Measurements from ENCODE around the gene ALDH1A2. TPM values are rescaled to one million over a fixed set of nuclear protein-coding genes. Genes with fewer than 3 reads are reported as not detected.
"Not testable (repeated sequence)": the region's sequence is repeated elsewhere in the genome, so short reads cannot be mapped to it uniquely, and the experiment has no call there.

The ALDH1A2 gene
- total and polyA plus RNA-seq, 9 donors, result 10.3 to 120 (median 45.0) TPM

GRCh38 chr15:58086491-58086890 is 21.0 kb upstream of the ALDH1A2 start:
- intact Hi-C loops (cut with DNase I), result loop anchor here in 1 of 4 donors (10.0 kb wide), 1 partner anchor 332 kb away; no protein-coding TSS in a partner anchor
- no peaks in the 10 kb centered on the region for H3K4me1 ChIP-seq (ENCODE audit: insufficient read depth)
- H3K9me3 ChIP-seq, result no peaks in the 10 kb centered on the region
- no peak for TF ChIP-seq POLR2A (IDR thresholded peaks at IDR 0.05)
- no peak for TF ChIP-seq EP300 (IDR thresholded peaks at IDR 0.05)
- no peak for TF ChIP-seq CTCF (IDR thresholded peaks at IDR 0.05)
- H3K27ac ChIP-seq, result no peak overlapping the region
- H3K4me3 ChIP-seq, result no peak overlapping the region
- no peaks in the 10 kb centered on the region for H3K27me3 ChIP-seq
- WGBS, 3 donors, result 72 to 75% (median 72%) methylated on average over 2 of the region's 2 CpGs
- H3K36me3 ChIP-seq, result no peaks in the 10 kb centered on the region
- DNase-seq, result no peak

- no peaks in the 10 kb centered on the region for H3K27me3 ChIP-seq
- no peaks in the 10 kb centered on the region for H3K4me1 ChIP-seq (ENCODE audit: insufficient read depth)
- TF ChIP-seq CTCF (IDR thresholded peaks at IDR 0.05), result no peak
- H3K9me3 ChIP-seq, result no peaks in the 10 kb centered on the region
- no peak overlapping the region for H3K4me3 ChIP-seq
- no peak for DNase-seq
- intact Hi-C loops (cut with DNase I), result loop anchor here in 1 of 4 donors (10.0 kb wide), 1 partner anchor 329 kb away; no protein-coding TSS in a partner anchor
- no peaks in the 10 kb centered on the region for H3K36me3 ChIP-seq
- H3K27ac ChIP-seq, result no peak overlapping the region
Observed at GRCh38 chr15:58083526-58083925, 18.0 kb upstream of the ALDH1A2 start.

- Histone ChIP-seq H3K27me3 (no peaks in the 10 kb centered on the region), H3K9me3 (no peaks in the 10 kb centered on the region), H3K36me3 (no peaks in the 10 kb centered on the region), H3K27ac (no peak overlapping the region), H3K4me3 (no peak overlapping the region), H3K4me1 (ENCODE audit: insufficient read depth) (no peaks in the 10 kb centered on the region)
- DNase-seq, result no peak
- intact Hi-C loops (cut with DNase I), result loop anchor here in 1 of 4 donors (10.0 kb wide), 1 partner anchor 327 kb away; no protein-coding TSS in a partner anchor
- WGBS, 3 donors, result 74 to 78% (median 78%) methylated on average over 4 of the region's 4 CpGs
- TF ChIP-seq POLR2A (IDR thresholded peaks at IDR 0.05), result no peak
- no peak for TF ChIP-seq EP300 (IDR thresholded peaks at IDR 0.05)
- no peak for TF ChIP-seq CTCF (IDR thresholded peaks at IDR 0.05)
Observed at GRCh38 chr15:58081891-58082290, 16.4 kb upstream of the ALDH1A2 start.

- TF ChIP-seq EP300 (IDR thresholded peaks at IDR 0.05) (no peak), POLR2A (IDR thresholded peaks at IDR 0.05) (no peak), CTCF (IDR thresholded peaks at IDR 0.05) (no peak)
- no peak for DNase-seq
- H3K4me1 ChIP-seq (ENCODE audit: insufficient read depth), result no peaks in the 10 kb centered on the region
- intact Hi-C loops (cut with DNase I), result loop anchor here in 1 of 4 donors (10.0 kb wide), 1 partner anchor 327 kb away; no protein-coding TSS in a partner anchor
- no peaks in the 10 kb centered on the region for H3K27me3 ChIP-seq
- H3K9me3 ChIP-seq, result no peaks in the 10 kb centered on the region
- H3K36me3 ChIP-seq, result no peaks in the 10 kb centered on the region
- WGBS, 3 donors, result 38 to 48% (median 47%) methylated on average over 1 of the region's 1 CpG
- no peak overlapping the region for H3K27ac ChIP-seq
- H3K4me3 ChIP-seq, result no peak overlapping the region
Observed at GRCh38 chr15:58081456-58081855, 15.9 kb upstream of the ALDH1A2 start.

- H3K4me1 ChIP-seq (ENCODE audit: insufficient read depth); H3K4me3 ChIP-seq; H3K27me3 ChIP-seq; H3K9me3 ChIP-seq; DNase-seq; H3K36me3 ChIP-seq; H3K27ac ChIP-seq: not testable (repeated sequence)
- whole genome bisulfite sequencing, 3 donors, result 82 to 89% (median 87%) methylated on average over 5 of the region's 5 CpGs
- intact Hi-C loops (cut with DNase I), result loop anchor here in 1 of 4 donors (10.0 kb wide), 1 partner anchor 326 kb away; no protein-coding TSS in a partner anchor
Observed at GRCh38 chr15:58080959-58081358, 15.4 kb upstream of the ALDH1A2 start.
